Middle frontal gyrus (tissue), 1 donor: Measurements from ENCODE around the gene NEURL4.
"Not testable (repeated sequence)": the region's sequence is repeated elsewhere in the genome, so short reads cannot be mapped to it uniquely, and the experiment has no call there.

ENCODE experiments used
- DNase-seq: peaks from one replicate; pipeline ENCODE4 v3.0.0-alpha.2; 2015; ENCODE audit warnings: low spot score; ENCODE audit errors: extremely low spot score

The NEURL4 gene

GRCh38 chr17:7347630-7348477 lies 18.7 kb upstream of the NEURL4 start:
- no peak for DNase-seq

- DNase-seq = no peak
These were observed 17.9 kb upstream of the NEURL4 start for GRCh38 chr17:7346761-7347614.

GRCh38 chr17:7343250-7343649 lies 14.1 kb upstream of the NEURL4 start:
- no peak for DNase-seq

DNA sequence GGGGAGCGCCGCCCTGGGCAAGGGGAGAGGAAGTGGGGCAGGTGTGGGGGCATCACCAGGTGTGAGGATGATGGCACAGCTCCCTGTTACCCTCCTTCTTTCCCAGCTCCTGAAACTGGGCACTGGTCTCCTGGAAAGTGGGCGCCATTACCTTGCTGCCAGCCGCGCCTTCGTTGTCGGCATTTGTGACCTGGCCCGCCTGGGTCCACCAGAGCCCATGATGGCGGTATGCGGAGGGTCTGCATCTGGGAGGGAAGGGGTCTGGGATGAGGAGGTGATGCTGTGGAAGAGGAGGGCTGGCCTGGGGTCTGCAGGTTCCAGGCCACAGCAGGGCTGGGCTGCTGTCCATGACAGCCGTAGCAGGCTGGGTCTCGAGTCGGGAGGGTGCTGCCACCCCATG lies 12.7 kb upstream of the NEURL4 start:
- DNase-seq = no peak

- no peak for DNase-seq
These were observed 11.0 kb upstream of the NEURL4 start for GRCh38 chr17:7340179-7340578.

DNA sequence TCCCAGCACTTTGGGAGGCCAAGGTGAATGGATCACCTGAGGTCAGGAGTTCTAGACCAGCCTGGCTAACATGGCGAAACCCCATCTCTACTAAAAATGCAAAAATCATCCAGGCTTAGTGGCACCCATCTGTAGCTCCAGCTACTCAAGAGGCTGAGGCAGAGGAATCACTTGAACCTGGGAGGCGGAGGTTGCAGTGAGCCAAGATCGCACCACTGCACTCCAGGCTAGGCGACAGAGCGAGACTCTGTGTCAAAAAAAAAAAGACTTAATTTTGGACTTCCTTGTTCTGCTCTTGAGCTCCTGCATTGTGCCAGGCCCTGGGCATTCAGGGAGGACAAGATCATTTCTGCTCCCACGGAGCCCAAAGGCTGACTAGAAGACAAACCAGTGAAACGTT lies 8.5 kb upstream of the NEURL4 start:
- DNase-seq = not testable (repeated sequence)

- no peak for DNase-seq
These were observed 7.4 kb upstream of the NEURL4 start, which contains the start of gene ACAP1 for GRCh38 chr17:7336240-7337175. Gene ACAP1, plus strand, starts transcription at chr17:7336529. Its CDS starts 206 bp downstream, at chr17:7336735.

DNA sequence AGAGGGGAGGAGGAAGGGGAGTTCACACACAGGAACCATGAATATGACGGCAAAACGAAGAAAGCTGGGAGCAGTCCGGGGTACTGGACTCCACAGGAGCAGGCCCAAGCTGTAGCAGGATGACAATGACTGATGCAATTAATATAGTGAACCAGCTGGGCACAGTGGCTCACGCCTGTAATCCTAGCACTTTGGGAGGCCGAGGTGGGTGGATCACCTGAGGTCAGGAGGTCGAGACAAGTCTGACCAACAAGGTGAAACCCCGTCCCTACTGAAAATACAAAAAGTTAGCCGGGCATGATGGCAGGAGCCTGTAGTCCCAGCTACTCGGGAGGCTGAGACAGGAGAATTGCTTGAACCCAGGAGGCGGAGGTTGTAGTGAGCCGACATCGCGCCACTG lies 6.6 kb upstream of the NEURL4 start:
- DNase-seq = not testable (repeated sequence)

- no peak for DNase-seq
These were observed 5.9 kb upstream of the NEURL4 start for GRCh38 chr17:7334938-7335538.

- DNase-seq = not testable (repeated sequence)
These were observed 3.5 kb upstream of the NEURL4 start for GRCh38 chr17:7332600-7333069.

- DNase-seq = no peak
These were observed 3.0 kb upstream of the NEURL4 start for GRCh38 chr17:7332111-7332510.

DNA sequence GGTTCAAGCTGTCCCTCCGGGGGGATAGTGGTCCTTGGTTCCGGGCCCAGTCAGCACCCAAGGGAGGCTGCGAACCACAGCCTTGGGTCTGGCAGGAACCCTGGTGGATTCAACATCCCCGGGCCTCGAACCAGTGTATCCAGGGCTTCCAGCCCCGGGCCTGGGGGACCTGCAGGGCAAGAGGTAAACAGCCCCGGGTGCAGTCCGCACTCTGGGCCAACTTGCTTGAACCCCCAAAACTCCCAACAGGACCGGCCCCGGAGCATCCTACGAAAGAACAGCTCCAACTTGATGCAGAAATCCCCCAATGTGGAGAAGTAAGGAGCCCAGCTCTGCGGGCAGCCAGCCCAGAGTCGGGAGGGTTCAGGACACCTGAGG lies 1.5 kb upstream of the NEURL4 start:
- no peak for DNase-seq

DNA sequence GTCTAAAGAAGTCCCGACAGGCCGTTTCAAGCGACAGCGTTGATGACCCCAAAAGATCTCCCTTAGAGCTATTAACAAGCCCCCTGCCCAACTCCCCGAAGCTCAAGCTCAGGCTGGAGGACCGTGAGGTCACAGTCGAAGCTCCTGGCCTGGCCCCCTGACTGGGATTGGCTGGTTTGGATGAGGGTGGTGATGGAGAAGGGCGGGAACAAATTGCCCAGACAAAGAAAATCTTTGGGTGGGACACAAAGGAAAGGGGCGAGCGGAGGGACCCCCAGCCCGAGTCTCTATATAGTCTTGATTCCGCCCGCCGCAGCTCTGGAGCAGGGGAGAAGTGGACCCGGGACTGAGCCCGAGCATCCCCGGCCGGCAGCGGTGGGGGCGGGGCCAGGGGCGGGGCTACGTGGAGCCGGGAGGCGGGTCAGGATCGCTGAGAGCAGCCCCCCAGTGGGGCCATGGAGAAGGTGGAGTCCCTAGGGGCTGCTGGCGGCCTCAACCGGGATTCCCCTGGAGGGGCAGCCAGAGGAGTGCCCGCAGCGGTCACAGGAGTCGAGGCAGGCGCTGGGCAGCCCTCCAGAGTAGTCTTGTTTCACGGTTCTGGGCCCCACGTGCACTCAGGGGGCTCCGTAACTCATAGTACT lies 982 bp upstream of the NEURL4 start:
- DNase-seq = peak; percentile 44

GRCh38 chr17:7329374-7329996 lies 350 bp upstream of the NEURL4 start:
- DNase-seq = peak; percentile 96

GRCh38 chr17:7328009-7328408 lies 1.1 kb downstream of the NEURL4 start:
- DNase-seq = no peak

DNA sequence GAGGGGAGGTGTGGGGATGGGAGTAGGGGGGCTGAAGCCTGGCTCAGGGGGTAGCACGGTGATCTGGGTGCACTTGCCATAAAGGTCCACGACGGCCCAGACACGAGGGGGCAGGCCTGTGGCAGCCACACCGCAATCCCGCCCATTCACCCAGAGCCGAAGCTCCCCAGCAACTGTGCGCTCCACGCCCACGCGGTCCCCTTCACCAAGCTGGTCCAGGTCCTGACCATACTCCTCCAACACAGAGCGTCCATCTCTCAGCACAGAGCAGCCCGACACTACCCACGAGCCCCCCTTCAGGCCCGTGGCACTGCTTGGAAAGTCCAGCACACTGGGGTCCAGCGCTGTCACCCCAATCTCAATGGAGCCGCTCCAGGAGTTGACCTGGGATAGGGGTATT lies 1.6 kb downstream of the NEURL4 start:
- no peak for DNase-seq

DNA sequence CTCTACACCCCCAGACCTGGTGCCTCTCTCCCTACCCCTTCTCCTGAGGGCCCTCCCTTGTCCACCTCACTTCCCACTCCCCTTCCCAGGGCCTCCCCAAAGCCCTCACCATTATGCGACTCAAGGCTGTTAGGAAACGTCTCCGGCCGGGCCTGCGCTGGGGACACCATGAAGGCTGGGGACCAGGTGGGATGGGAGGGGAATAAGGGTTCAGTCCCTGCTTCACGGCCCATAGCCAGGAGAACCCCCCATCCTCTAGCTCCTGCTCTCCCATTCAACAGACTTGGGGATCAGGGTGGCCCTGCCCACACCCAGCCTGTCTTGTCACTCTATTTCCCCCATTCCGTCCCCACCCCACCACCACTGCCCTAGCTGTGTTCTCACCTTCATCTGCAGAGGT lies 2.1 kb downstream of the NEURL4 start:
- DNase-seq = no peak

DNA sequence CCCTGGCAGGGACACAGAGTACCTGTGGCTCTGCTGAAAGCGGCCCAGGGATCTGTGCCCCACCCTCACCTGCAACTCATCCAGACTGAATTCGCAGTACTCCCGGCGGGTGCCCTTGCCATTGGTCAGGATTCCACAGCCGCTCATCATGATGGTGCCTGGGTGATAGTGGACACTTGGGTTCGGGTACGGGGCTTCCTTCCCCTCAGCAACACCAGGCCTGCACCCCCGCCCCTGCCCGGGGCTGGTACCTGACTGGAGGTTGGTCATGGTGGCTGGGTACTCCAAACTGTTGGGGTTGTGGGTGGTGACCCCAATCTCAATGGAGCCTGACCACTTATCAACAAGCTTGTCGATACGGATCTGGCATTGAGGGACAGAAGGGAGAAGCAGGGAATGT lies 2.9 kb downstream of the NEURL4 start:
- DNase-seq = no peak

GRCh38 chr17:7325031-7325528 lies 4.1 kb downstream of the NEURL4 start:
- no peak for DNase-seq

GRCh38 chr17:7324438-7324779 lies 4.7 kb downstream of the NEURL4 start:
- DNase-seq = no peak
